WI38 (cell line): ENCODE data around the gene DHX34.

Source experiments
- H3K4me3 ChIP-seq: 2 replicates; pipeline ENCODE4 v1.5.1; 2011; ENCODE audit warnings: low read depth, mild to moderate bottlenecking, control low read depth, low read length
- TF ChIP-seq, protein P1 (sequence below): IDR thresholded peaks from 2 replicates; pipeline ENCODE4 v1.5.1; 2012; ENCODE audit warnings: low read depth, mild to moderate bottlenecking, control low read depth, low read length

The DHX34 gene

DNA sequence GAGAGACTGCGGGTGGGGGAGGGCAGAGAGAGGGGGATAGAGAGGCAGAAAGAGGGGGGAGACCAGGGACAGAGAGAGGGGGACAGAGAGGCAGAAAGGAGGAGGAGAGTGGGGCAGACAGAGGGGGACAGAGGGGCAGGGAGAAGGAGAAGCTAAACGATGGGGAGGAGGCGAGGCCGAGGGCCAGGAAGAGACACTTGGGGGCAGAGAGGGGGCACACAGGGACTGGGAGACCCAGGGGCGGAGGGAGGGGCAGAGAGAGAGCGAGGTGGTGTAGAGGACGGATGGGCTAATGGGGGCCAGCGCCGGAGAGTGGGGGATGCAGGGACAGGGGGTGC is 69.5 kb downstream of the DHX34 start:
- TF ChIP-seq, protein P1, sequence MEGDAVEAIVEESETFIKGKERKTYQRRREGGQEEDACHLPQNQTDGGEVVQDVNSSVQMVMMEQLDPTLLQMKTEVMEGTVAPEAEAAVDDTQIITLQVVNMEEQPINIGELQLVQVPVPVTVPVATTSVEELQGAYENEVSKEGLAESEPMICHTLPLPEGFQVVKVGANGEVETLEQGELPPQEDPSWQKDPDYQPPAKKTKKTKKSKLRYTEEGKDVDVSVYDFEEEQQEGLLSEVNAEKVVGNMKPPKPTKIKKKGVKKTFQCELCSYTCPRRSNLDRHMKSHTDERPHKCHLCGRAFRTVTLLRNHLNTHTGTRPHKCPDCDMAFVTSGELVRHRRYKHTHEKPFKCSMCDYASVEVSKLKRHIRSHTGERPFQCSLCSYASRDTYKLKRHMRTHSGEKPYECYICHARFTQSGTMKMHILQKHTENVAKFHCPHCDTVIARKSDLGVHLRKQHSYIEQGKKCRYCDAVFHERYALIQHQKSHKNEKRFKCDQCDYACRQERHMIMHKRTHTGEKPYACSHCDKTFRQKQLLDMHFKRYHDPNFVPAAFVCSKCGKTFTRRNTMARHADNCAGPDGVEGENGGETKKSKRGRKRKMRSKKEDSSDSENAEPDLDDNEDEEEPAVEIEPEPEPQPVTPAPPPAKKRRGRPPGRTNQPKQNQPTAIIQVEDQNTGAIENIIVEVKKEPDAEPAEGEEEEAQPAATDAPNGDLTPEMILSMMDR, result no peak
- peak overlapping the region; percentile 75 for H3K4me3 ChIP-seq

DNA sequence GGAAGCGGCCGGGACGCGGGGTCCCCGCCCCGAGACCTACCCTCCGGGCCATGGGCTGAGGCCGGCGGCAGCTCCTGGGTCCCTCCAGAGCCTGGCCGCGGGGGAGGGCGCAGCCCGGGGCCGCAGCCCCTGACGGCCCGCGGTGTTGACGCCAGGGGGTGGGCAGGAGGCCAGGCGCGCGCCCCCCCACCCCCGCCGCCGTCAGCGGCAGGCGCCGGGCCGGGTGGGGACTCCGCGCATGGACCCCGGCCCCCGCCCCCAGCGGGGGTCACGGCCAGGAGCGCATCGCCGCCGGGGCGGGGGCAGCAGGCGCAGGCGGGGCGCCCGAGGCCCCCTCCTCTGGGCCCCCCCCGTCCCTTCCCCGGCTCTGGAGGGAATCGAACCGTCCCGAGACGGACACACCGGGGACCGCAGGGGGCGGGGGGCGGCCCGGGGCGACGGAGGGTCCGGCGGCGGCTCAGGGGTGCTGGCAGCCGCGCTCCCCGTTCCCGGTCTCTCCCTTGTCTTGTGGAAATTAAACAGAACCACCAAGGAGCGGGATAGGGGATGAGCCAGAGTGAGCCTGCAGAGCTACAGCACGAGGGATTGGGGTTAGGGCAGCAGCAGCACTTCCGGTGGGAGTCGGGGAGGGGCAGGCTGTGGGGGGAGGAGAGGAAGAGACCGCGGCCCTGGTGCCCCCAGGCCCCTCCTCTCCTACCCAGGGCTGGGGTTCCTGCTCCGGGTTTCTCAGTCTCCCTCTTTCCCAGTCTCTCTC is 70.1 kb downstream of the DHX34 start, which contains the start of gene MEIS3:
Gene MEIS3 (minus strand): TSS at position 498 of the 754 bp plus-strand sequence. CDS start 446 bp downstream, at position 52.
- H3K4me3 ChIP-seq, result peak within 1 kb of the TSS; percentile 75
- TF ChIP-seq, protein P1, result no peak

DNA sequence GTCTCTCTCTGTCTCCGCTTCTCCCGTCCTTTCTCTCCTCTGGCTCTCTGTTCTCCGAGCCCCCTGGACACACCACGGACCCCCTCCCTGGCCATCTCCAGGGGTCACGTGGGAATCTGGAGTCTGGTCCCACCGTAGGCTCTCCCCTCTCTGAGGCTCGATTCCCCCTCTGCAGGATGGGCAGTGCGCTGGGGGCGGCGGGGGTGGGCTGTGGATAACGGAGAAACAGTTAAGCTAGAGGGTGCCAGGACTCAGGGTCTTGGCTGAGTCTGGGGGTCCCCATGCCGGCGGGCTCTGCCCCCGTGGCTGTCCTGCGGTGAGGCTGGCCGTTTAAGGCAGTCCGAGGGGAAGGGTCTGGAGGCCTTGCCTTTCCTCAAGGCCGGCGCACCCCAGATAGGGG is 70.7 kb downstream of the DHX34 start:
- TF ChIP-seq, protein P1, result no peak
- H3K4me3 ChIP-seq, result no peak overlapping the region

DNA sequence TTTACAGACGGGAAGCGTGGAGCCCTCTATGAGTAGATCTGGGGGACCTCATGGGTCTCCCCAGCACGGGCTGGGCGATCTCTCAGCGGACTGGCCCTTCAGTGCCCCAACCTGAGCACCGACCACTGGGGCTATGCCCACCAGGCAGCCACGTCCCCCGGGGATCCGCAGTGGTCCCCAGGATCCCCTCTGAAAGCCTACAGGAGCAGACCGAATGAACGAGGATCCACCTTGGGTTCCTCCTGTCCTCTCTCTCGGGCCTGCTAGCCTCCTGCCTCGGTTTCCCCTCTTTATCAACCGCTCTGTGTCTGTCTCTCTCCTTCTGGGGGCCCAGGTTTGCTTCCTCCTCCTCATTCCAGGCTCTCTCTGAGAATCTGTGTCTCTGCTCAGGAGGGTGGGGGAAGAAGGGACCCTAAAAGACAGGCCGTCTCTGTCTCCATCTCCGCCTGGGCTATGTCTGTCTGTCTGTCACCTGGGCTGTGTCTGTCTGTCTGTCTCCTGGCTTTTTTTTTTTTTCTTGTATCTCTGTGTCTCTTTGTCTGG is 72.2 kb downstream of the DHX34 start:
- TF ChIP-seq, protein P1, result no peak
- H3K4me3 ChIP-seq, result no peak overlapping the region

DNA sequence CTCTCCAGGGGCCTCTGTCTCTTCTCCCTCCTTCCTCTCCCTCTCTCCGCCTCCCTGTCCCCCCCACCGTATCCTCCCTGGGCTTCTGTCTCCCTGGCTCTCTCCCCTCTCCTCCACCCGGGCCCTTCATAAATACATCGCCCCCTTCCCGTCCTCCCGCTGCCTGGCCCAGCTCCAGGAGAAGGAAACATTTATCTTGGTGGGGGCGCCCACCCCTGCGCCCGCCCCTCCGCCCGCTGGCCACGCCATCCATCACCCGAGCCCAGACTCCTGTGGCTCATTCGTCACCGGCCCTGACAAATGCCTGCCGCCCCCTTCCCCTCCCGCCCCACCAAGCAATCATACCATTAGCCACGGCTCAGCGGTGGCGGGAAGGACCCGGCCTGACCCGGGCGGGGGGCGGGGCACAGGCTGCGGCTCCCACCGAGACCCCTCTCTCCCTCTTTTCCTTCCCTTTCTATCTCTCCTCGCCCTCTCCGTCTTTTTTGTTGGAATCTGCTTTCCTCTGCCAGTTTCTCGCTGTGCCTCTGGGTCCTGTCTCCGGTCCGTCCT is 72.8 kb downstream of the DHX34 start:
- TF ChIP-seq, protein P1, result no peak
- no peak overlapping the region for H3K4me3 ChIP-seq

DNA sequence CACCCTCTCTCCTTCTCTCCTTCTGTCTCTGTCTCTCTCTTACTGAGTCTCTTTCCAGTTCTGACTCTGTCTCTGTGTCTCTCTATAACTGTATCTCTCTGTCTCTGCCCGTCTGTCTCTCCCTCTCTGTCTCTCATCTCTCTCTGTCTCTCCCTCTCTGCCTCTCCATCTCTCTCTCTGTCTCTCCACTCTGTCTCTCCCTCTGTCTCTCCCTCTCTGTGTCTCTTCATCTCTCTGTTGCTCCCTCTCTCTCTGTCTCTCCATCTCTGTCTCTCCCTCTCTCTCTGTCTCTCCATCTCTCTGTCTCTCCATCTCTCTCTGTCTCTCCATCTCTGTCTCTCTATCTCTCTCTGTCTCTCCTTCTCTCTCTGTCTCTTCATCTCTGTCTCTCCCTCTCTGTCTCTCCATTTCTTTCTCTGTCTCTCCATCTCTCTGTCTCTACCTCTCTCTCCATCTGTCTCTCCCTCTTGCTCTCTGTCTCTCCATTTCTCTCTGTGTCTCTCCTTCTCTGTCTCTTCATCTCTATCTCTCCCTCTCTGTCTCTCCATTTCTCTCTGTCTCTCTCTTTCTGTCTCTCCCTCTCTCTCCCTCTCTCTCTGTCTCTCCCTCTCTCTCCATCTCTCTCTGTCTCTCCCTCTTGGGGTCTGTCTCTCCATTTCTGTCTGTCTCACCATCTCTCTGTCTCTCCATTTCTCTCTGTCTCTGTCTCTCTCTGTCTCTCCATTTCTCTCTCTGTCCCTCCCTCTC is 73.5 kb downstream of the DHX34 start:
- H3K4me3 ChIP-seq, result no peak overlapping the region
- TF ChIP-seq, protein P1, result no peak
